BLaER1 (cell line): ENCODE data around the gene OOSP2.
"Not testable (repeated sequence)": the region's sequence is repeated elsewhere in the genome, so short reads cannot be mapped to it uniquely, and the experiment has no call there.

Experiments
- H3K27ac ChIP-seq: shearing (Covaris generic); formaldehyde crosslinking; 2 replicates; pipeline ENCODE4 v1.8.1; 2022
- H3K27me3 ChIP-seq: shearing (Covaris generic); formaldehyde crosslinking; 2 replicates; pipeline ENCODE4 v1.8.1; 2022
- H3K36me3 ChIP-seq: shearing (Covaris generic); formaldehyde crosslinking; 2 replicates; pipeline ENCODE4 v1.8.1; 2022
- H3K4me1 ChIP-seq: shearing (Covaris generic); formaldehyde crosslinking; 2 replicates; pipeline ENCODE4 v1.8.1; 2022
- H3K4me2 ChIP-seq: shearing (Covaris generic); formaldehyde crosslinking; 2 replicates; pipeline ENCODE4 v1.8.1; 2022
- H3K4me3 ChIP-seq: shearing (Covaris generic); formaldehyde crosslinking; 2 replicates; pipeline ENCODE4 v1.8.1; 2022
- H3K9ac ChIP-seq: shearing (Covaris generic); formaldehyde crosslinking; 2 replicates; pipeline ENCODE4 v1.8.1; 2022
- H3K9me3 ChIP-seq: shearing (Covaris generic); formaldehyde crosslinking; 2 replicates; pipeline ENCODE4 v1.8.1; 2022
- H4K20me1 ChIP-seq: shearing (Covaris generic); formaldehyde crosslinking; 2 replicates; pipeline ENCODE4 v1.8.1; 2022
- Cebpa-rat ChIP-seq: shearing (Covaris generic); IDR thresholded peaks from 2 replicates; pipeline ENCODE4 v1.8.1; 2022

The OOSP2 gene

GRCh38 chr11:60040109-60040508, at the start of gene OOSP2:
Gene OOSP2 (plus strand): TSS chr11:60040409. CDS start chr11:60040460, 51 bp downstream.
- Histone ChIP-seq H4K20me1 (no peaks in the 10 kb centered on the region), H3K27me3 (no peaks in the 10 kb centered on the region), H3K36me3 (no peaks in the 10 kb centered on the region), H3K9ac (no peak within 1 kb of the TSS), H3K27ac (no peak within 1 kb of the TSS), H3K4me3 (no peak within 1 kb of the TSS), H3K9me3 (no peaks in the 10 kb centered on the region), H3K4me1 (no peaks in the 10 kb centered on the region), H3K4me2 (no peak within 1 kb of the TSS)
- no peak for TF ChIP-seq Cebpa-rat

- TF ChIP-seq Cebpa-rat = no peak
- Histone ChIP-seq H3K4me2 (no peak overlapping the region), H3K9ac (no peak overlapping the region), H3K4me1 (peaks cover 4% of the 10 kb centered on the region; the same call in 1 of the 2 replicates), H3K9me3 (peaks cover 27% of the 10 kb centered on the region), H3K36me3 (no peaks in the 10 kb centered on the region), H3K27me3 (no peaks in the 10 kb centered on the region), H3K27ac (no peak overlapping the region), H4K20me1 (no peaks in the 10 kb centered on the region), H3K4me3 (no peak overlapping the region)
Observed at GRCh38 chr11:59990421-59990820, 49.8 kb upstream of the OOSP2 start.

- H3K36me3 ChIP-seq = no peaks in the 10 kb centered on the region
- H3K4me2 ChIP-seq = 0 out of 2 replicates have a peak overlapping the region, but pooled peaks have one; percentile 4
- H3K27me3 ChIP-seq = no peaks in the 10 kb centered on the region
- TF ChIP-seq Cebpa-rat = no peak
- no peaks in the 10 kb centered on the region for H4K20me1 ChIP-seq
- peaks cover 4% of the 10 kb centered on the region; the same call in 1 of the 2 replicates for H3K4me1 ChIP-seq
- no peak overlapping the region for H3K9ac ChIP-seq
- no peak overlapping the region for H3K4me3 ChIP-seq
- peaks cover 27% of the 10 kb centered on the region for H3K9me3 ChIP-seq
- no peak overlapping the region for H3K27ac ChIP-seq
Observed at GRCh38 chr11:59992425-59992824, 47.8 kb upstream of the OOSP2 start.

- Histone ChIP-seq H3K36me3 (no peaks in the 10 kb centered on the region), H3K9ac (no peak overlapping the region), H3K9me3 (peaks cover 1% of the 10 kb centered on the region), H3K4me2 (no peak overlapping the region), H4K20me1 (no peaks in the 10 kb centered on the region), H3K4me1 (no peaks in the 10 kb centered on the region), H3K4me3 (no peak overlapping the region), H3K27ac (no peak overlapping the region), H3K27me3 (no peaks in the 10 kb centered on the region)
- TF ChIP-seq Cebpa-rat = no peak
Observed at GRCh38 chr11:59997800-59998199, 42.4 kb upstream of the OOSP2 start.

GRCh38 chr11:59999691-60000090, 40.5 kb upstream of the OOSP2 start:
- Histone ChIP-seq H3K36me3 (no peaks in the 10 kb centered on the region), H4K20me1 (no peaks in the 10 kb centered on the region), H3K9me3 (no peaks in the 10 kb centered on the region), H3K4me2 (no peak overlapping the region), H3K4me3 (no peak overlapping the region), H3K27ac (no peak overlapping the region), H3K4me1 (no peaks in the 10 kb centered on the region), H3K27me3 (no peaks in the 10 kb centered on the region), H3K9ac (no peak overlapping the region)
- no peak for TF ChIP-seq Cebpa-rat

GRCh38 chr11:60003729-60004128, 36.5 kb upstream of the OOSP2 start:
- H3K9me3 ChIP-seq = no peaks in the 10 kb centered on the region
- no peak overlapping the region for H3K4me2 ChIP-seq
- no peaks in the 10 kb centered on the region for H3K36me3 ChIP-seq
- no peak for TF ChIP-seq Cebpa-rat
- no peaks in the 10 kb centered on the region for H3K4me1 ChIP-seq
- no peaks in the 10 kb centered on the region for H3K27me3 ChIP-seq
- H3K4me3 ChIP-seq = no peak overlapping the region
- no peaks in the 10 kb centered on the region for H4K20me1 ChIP-seq
- H3K27ac ChIP-seq = no peak overlapping the region
- H3K9ac ChIP-seq = no peak overlapping the region

- no peaks in the 10 kb centered on the region for H3K4me1 ChIP-seq
- no peaks in the 10 kb centered on the region for H3K36me3 ChIP-seq
- no peak overlapping the region for H3K4me3 ChIP-seq
- no peaks in the 10 kb centered on the region for H3K27me3 ChIP-seq
- no peak for TF ChIP-seq Cebpa-rat
- no peak overlapping the region for H3K9ac ChIP-seq
- no peaks in the 10 kb centered on the region for H3K9me3 ChIP-seq
- no peaks in the 10 kb centered on the region for H4K20me1 ChIP-seq
- no peak overlapping the region for H3K27ac ChIP-seq
- no peak overlapping the region for H3K4me2 ChIP-seq
Observed at GRCh38 chr11:60005360-60005759, 34.8 kb upstream of the OOSP2 start.

GRCh38 chr11:60016881-60017280, 23.3 kb upstream of the OOSP2 start, which contains the start of gene OOSP4B:
Gene OOSP4B (plus strand): TSS chr11:60017181.
- Histone ChIP-seq H3K36me3 (no peaks in the 10 kb centered on the region), H3K4me3 (no peak within 1 kb of the TSS), H4K20me1 (no peaks in the 10 kb centered on the region), H3K4me2 (no peak within 1 kb of the TSS), H3K9ac (no peak within 1 kb of the TSS), H3K27ac (no peak within 1 kb of the TSS), H3K27me3 (no peaks in the 10 kb centered on the region), H3K4me1 (no peaks in the 10 kb centered on the region), H3K9me3 (peaks cover 7% of the 10 kb centered on the region)
- no peak for TF ChIP-seq Cebpa-rat

- Histone ChIP-seq H3K9ac (no peak overlapping the region), H4K20me1 (no peaks in the 10 kb centered on the region), H3K4me2 (no peak overlapping the region), H3K4me1 (no peaks in the 10 kb centered on the region), H3K36me3 (no peaks in the 10 kb centered on the region), H3K4me3 (no peak overlapping the region), H3K9me3 (peaks cover 7% of the 10 kb centered on the region), H3K27me3 (no peaks in the 10 kb centered on the region), H3K27ac (no peak overlapping the region)
- TF ChIP-seq Cebpa-rat = no peak
Observed at GRCh38 chr11:60018058-60018457, 22.2 kb upstream of the OOSP2 start.

GRCh38 chr11:60020376-60020775, 19.8 kb upstream of the OOSP2 start:
- not testable (repeated sequence) for H3K36me3 ChIP-seq, H3K4me3 ChIP-seq, H3K27ac ChIP-seq, H3K9ac ChIP-seq, H3K4me1 ChIP-seq, H3K27me3 ChIP-seq, H3K9me3 ChIP-seq, H4K20me1 ChIP-seq, H3K4me2 ChIP-seq

GRCh38 chr11:60029015-60029632, 11.1 kb upstream of the OOSP2 start:
- no peaks in the 10 kb centered on the region for H3K9me3 ChIP-seq
- no peaks in the 10 kb centered on the region for H3K27me3 ChIP-seq
- no peaks in the 10 kb centered on the region for H3K36me3 ChIP-seq
- no peak overlapping the region for H3K4me3 ChIP-seq
- no peaks in the 10 kb centered on the region for H4K20me1 ChIP-seq
- no peak for TF ChIP-seq Cebpa-rat
- H3K9ac ChIP-seq = no peak overlapping the region
- no peak overlapping the region for H3K4me2 ChIP-seq
- H3K4me1 ChIP-seq = no peaks in the 10 kb centered on the region
- no peak overlapping the region for H3K27ac ChIP-seq

- not testable (repeated sequence) for H3K4me1 ChIP-seq, H3K36me3 ChIP-seq, H3K4me2 ChIP-seq, H4K20me1 ChIP-seq, H3K9ac ChIP-seq, H3K9me3 ChIP-seq, H3K4me3 ChIP-seq, H3K27ac ChIP-seq, H3K27me3 ChIP-seq
Observed at GRCh38 chr11:60050422-60050821, 10.2 kb downstream of the OOSP2 start.

GRCh38 chr11:60050839-60051238, 10.6 kb downstream of the OOSP2 start:
- H3K9ac ChIP-seq, H3K27ac ChIP-seq, H3K4me1 ChIP-seq, H4K20me1 ChIP-seq, H3K9me3 ChIP-seq, H3K27me3 ChIP-seq, H3K36me3 ChIP-seq, H3K4me2 ChIP-seq, H3K4me3 ChIP-seq: not testable (repeated sequence)
